Suprapubic skin (tissue), 3 donors: ENCODE results near the gene TMEM175.

Source experiments
- CTCF ChIP-seq, 2 donors: fragments of 200-600 bp in 1 of 2; fragments of 450-650 bp in 1 of 2; sonication (generic) in 1 of 2; IDR thresholded peaks; one replicate each; pipeline ENCODE4 v1.5.1; 2016 to 2019; ENCODE audit warnings: antibody characterized with exemption in 2 of 2, mild to moderate bottlenecking in 1 of 2, moderate library complexity in 1 of 2
- EP300 ChIP-seq: sonication (generic); formaldehyde crosslinking; IDR thresholded peaks from one replicate; pipeline ENCODE4 v1.6.1; 2017; ENCODE audit warnings: antibody characterized with exemption
- POLR2A ChIP-seq, 2 donors: fragments of 450-650 bp; IDR thresholded peaks; one replicate each; pipeline ENCODE4 v1.6.1; 2017; ENCODE audit warnings: antibody characterized with exemption in 2 of 2, mild to moderate bottlenecking in 2 of 2, moderate library complexity in 2 of 2

- TF ChIP-seq POLR2A (IDR thresholded peaks at IDR 0.05) (no peak), EP300 (no peak), CTCF (IDR thresholded peaks at IDR 0.05) (no peak)
Measured at GRCh38 chr4:954211-955020, 22.2 kb downstream of the TMEM175 start.
